GM12878 (cell line): Measurements from ENCODE around the gene GTF2H1. TPM values are rescaled to one million over a fixed set of nuclear protein-coding genes. Genes with fewer than 3 reads are reported as not detected.
A peak's percentile ranks its signal among the peaks of the same experiment; 100 is the strongest.

Experiments
- ATF2 ChIP-seq: IDR thresholded peaks from 2 replicates; pipeline ENCODE4 v1.6.1; 2012; ENCODE audit warnings: low read length, inconsistent platforms
- BHLHE40 ChIP-seq, 2 experiments: fragments of 450-650 bp in 1 of 2; IDR thresholded peaks; 2 replicates each; pipeline ENCODE4 v1.6.1; 2011 to 2017; ENCODE audit warnings: low read depth in 2 of 2, borderline replicate concordance in 1 of 2, improper control_type of control experiment in 1 of 2, low read length in 1 of 2, mild to moderate bottlenecking in 1 of 2
- BMI1 ChIP-seq: fragments of 450-650 bp; IDR thresholded peaks from 2 replicates; pipeline ENCODE4 v1.6.1; 2016; ENCODE audit warnings: mild to moderate bottlenecking, moderate library complexity, borderline replicate concordance
- CREB1 ChIP-seq: IDR thresholded peaks from 2 replicates; pipeline ENCODE4 v1.6.1; 2012; ENCODE audit warnings: low read depth, mild to moderate bottlenecking, inconsistent platforms
- EP300 ChIP-seq, 2 experiments: fragments of 150-350 bp in 1 of 2; IDR thresholded peaks; 2 replicates each; pipeline ENCODE4 v1.6.1; 2011 to 2012; ENCODE audit warnings: low read depth in 2 of 2, low read length in 2 of 2, borderline replicate concordance in 1 of 2, improper control_type of control experiment in 1 of 2, inconsistent platforms in 1 of 2; ENCODE audit not compliant: control insufficient read depth in 1 of 2
- HDAC2 ChIP-seq: fragments of 200-600 bp; sonication (generic); IDR thresholded peaks from 2 replicates; pipeline ENCODE4 v1.6.1; 2017
- KLF5 ChIP-seq: fragments of 450-650 bp; IDR thresholded peaks from 2 replicates; pipeline ENCODE4 v1.6.1; 2014; ENCODE audit warnings: mild to moderate bottlenecking; ENCODE audit not compliant: partially characterized antibody
- MYC ChIP-seq: IDR thresholded peaks from 2 replicates; pipeline ENCODE4 v1.6.1; 2011; ENCODE audit warnings: mild to moderate bottlenecking, low read length, moderate library complexity, inconsistent platforms; ENCODE audit not compliant: insufficient read depth, insufficient replicate concordance, insufficient read length, severe bottlenecking
- NR2F1 ChIP-seq: fragments of 450-650 bp; conservative IDR thresholded peaks from 2 replicates; pipeline ENCODE4 v1.6.1; 2017; ENCODE audit warnings: mild to moderate bottlenecking
- NRF1 ChIP-seq: conservative IDR thresholded peaks from 2 replicates; pipeline ENCODE4 v1.6.1; 2011; ENCODE audit warnings: mild to moderate bottlenecking, low read depth, low read length, improper control_type of control experiment
- PAX5 ChIP-seq: IDR thresholded peaks from 2 replicates; pipeline ENCODE4 v1.6.1; 2011; ENCODE audit warnings: low read depth, low read length, borderline replicate concordance
- POLR2A ChIP-seq: IDR thresholded peaks from 2 replicates; pipeline ENCODE4 v1.6.1; 2011; ENCODE audit warnings: low read depth, mild to moderate bottlenecking, low read length
- POLR2AphosphoS2 ChIP-seq: IDR thresholded peaks from 2 replicates; pipeline ENCODE4 v1.6.1; 2011; ENCODE audit warnings: low read depth, mild to moderate bottlenecking, low read length, improper control_type of control experiment, moderate library complexity
- RB1 ChIP-seq: fragments of 450-650 bp; formaldehyde crosslinking; IDR thresholded peaks from 2 replicates; pipeline ENCODE4 v1.6.1; 2017; ENCODE audit warnings: mild to moderate bottlenecking, borderline replicate concordance
- SREBF1 ChIP-seq: IDR thresholded peaks from 2 replicates; pipeline ENCODE4 v1.6.1; 2012; ENCODE audit warnings: mild to moderate bottlenecking, low read length
- TARDBP ChIP-seq: IDR thresholded peaks from 2 replicates; pipeline ENCODE4 v1.6.1; 2016; ENCODE audit warnings: borderline replicate concordance
- TCF12 ChIP-seq: IDR thresholded peaks from 2 replicates; pipeline ENCODE4 v1.6.1; 2011; ENCODE audit warnings: low read depth, mild to moderate bottlenecking, low read length
- ZSCAN29 ChIP-seq: fragments of 450-650 bp; IDR thresholded peaks from 2 replicates; pipeline ENCODE4 v1.6.1; 2017; ENCODE audit warnings: mild to moderate bottlenecking, moderate library complexity
- polyA plus RNA-seq, 11 experiments: library from polyadenylated mRNA; depleted of rRNA in 4 of 11; unstranded in 6 of 11; stranded (reverse) in 5 of 11; fragments of >200 nt; fragmentation: Nextera tagmentation in 4 of 11; fragmentation: Illumina TruSeq in 1 of 11; extraction: Ambion mirVana in 4 of 11; extraction: Trizol in 1 of 11; gene quantifications; 1 replicate in 1 of 11; 2 replicates in 10 of 11; pipeline versions ENCODE4 v1.2.1 to v1.2.3, GENCODE V29; 2011 to 2016; ENCODE audit warnings: inconsistent platforms in 2 of 11, missing spikeins in 2 of 11, low read depth in 1 of 11
- total RNA-seq, 4 experiments: library from RNA; depleted of rRNA in 3 of 4; stranded (reverse); fragments of >200 nt in 3 of 4; fragmentation: Illumina TruSeq in 1 of 4; extraction: Trizol in 1 of 4; gene quantifications; 2 replicates each; pipeline versions ENCODE4 v1.2.1 to v1.2.3, GENCODE V29; 2013 to 2021
- TF ChIP-seq, protein P1 (sequence below): fragments of 450-650 bp; IDR thresholded peaks from 2 replicates; pipeline ENCODE4 v1.6.1; 2017; ENCODE audit warnings: mild to moderate bottlenecking, moderate library complexity
- TF ChIP-seq, protein P2 (sequence below): fragments of 450-650 bp; conservative IDR thresholded peaks from 2 replicates; pipeline ENCODE4 v1.6.1; 2017; ENCODE audit warnings: mild to moderate bottlenecking, moderate library complexity
- TF ChIP-seq, protein P3 (sequence below): fragments of 450-650 bp; IDR thresholded peaks from 2 replicates; pipeline ENCODE4 v1.6.1; 2017; ENCODE audit warnings: mild to moderate bottlenecking

GTF2H1 gene
- total and polyA plus RNA-seq, 10 of the 15 experiments (the other 5 are each of a cell fraction or from before 2014, with no cell fraction given), result 36.7 to 68.8 (median 46.6) TPM

DNA sequence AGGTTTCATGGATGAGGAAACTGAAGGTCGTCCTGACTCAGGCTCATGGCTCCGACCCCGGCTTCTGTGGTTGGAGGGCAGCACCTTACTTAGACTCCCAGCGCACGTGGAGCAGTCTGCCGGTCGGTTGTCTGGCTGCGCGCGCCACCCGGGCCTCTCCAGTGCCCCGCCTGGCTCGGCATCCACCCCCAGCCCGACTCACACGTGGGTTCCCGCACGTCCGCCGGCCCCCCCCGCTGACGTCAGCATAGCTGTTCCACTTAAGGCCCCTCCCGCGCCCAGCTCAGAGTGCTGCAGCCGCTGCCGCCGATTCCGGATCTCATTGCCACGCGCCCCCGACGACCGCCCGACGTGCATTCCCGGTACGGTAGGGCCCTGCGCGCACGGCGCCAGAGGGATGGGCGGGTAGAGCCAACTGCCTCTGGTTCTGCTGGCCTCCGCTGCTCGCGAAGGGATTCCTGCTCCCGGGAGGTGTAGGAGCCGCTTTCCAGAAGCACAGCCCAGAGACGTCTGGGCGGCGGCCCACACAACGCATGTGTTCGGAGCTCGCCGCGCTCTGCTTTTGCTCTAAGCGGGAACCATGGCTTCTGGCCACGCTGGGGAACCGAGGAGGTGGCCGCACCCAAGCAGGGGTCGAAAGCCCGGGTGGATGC is 72.0 kb downstream of the GTF2H1 start, which contains the start of gene LDHA (continued):
- TF ChIP-seq, protein P1, sequence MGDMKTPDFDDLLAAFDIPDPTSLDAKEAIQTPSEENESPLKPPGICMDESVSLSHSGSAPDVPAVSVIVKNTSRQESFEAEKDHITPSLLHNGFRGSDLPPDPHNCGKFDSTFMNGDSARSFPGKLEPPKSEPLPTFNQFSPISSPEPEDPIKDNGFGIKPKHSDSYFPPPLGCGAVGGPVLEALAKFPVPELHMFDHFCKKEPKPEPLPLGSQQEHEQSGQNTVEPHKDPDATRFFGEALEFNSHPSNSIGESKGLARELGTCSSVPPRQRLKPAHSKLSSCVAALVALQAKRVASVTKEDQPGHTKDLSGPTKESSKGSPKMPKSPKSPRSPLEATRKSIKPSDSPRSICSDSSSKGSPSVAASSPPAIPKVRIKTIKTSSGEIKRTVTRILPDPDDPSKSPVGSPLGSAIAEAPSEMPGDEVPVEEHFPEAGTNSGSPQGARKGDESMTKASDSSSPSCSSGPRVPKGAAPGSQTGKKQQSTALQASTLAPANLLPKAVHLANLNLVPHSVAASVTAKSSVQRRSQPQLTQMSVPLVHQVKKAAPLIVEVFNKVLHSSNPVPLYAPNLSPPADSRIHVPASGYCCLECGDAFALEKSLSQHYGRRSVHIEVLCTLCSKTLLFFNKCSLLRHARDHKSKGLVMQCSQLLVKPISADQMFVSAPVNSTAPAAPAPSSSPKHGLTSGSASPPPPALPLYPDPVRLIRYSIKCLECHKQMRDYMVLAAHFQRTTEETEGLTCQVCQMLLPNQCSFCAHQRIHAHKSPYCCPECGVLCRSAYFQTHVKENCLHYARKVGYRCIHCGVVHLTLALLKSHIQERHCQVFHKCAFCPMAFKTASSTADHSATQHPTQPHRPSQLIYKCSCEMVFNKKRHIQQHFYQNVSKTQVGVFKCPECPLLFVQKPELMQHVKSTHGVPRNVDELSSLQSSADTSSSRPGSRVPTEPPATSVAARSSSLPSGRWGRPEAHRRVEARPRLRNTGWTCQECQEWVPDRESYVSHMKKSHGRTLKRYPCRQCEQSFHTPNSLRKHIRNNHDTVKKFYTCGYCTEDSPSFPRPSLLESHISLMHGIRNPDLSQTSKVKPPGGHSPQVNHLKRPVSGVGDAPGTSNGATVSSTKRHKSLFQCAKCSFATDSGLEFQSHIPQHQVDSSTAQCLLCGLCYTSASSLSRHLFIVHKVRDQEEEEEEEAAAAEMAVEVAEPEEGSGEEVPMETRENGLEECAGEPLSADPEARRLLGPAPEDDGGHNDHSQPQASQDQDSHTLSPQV, result no peak; the same call in 1 of the 2 replicates
- TF ChIP-seq BMI1, result no peak
- peak; percentile 87 to 95 for TF ChIP-seq BHLHE40 (IDR thresholded peaks at IDR 0.05; ENCODE audit: borderline replicate concordance in 1 of 2, low read depth in 2 of 2, low read length in 1 of 2)
- TF ChIP-seq POLR2A, result peak; percentile 100
- TF ChIP-seq CREB1, result peak; percentile 98
- peak; percentile 78 for TF ChIP-seq TARDBP
- 0 out of 2 replicates have a peak, but pooled peaks have one; percentile 30 for TF ChIP-seq NRF1
- TF ChIP-seq ZSCAN29, result peak; percentile 57; the same call in 1 of the 2 replicates
- no peak; the same call in 1 of the 2 replicates for TF ChIP-seq ATF2
- TF ChIP-seq SREBF1, result no peak
- peak; percentile 99 for TF ChIP-seq POLR2AphosphoS2
- TF ChIP-seq RB1, result no peak
- peak; percentile 87 for TF ChIP-seq MYC
- TF ChIP-seq, protein P2, sequence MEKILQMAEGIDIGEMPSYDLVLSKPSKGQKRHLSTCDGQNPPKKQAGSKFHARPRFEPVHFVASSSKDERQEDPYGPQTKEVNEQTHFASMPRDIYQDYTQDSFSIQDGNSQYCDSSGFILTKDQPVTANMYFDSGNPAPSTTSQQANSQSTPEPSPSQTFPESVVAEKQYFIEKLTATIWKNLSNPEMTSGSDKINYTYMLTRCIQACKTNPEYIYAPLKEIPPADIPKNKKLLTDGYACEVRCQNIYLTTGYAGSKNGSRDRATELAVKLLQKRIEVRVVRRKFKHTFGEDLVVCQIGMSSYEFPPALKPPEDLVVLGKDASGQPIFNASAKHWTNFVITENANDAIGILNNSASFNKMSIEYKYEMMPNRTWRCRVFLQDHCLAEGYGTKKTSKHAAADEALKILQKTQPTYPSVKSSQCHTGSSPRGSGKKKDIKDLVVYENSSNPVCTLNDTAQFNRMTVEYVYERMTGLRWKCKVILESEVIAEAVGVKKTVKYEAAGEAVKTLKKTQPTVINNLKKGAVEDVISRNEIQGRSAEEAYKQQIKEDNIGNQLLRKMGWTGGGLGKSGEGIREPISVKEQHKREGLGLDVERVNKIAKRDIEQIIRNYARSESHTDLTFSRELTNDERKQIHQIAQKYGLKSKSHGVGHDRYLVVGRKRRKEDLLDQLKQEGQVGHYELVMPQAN, result peak; percentile 96
- TF ChIP-seq NR2F1, result 0 out of 2 replicates have a peak, but pooled peaks have one; percentile 46
- peak; percentile 72; the same call in 1 of the 2 replicates for TF ChIP-seq TCF12
- peak; percentile 59; the same call in 1 of the 2 replicates for TF ChIP-seq PAX5
- peak; percentile 68 for TF ChIP-seq KLF5
- TF ChIP-seq EP300 (IDR thresholded peaks at IDR 0.05; ENCODE audit: borderline replicate concordance in 1 of 2, control insufficient read depth in 1 of 2, low read depth in 2 of 2, low read length in 2 of 2), result 0 out of 4 replicates have a peak, but pooled peaks of 1 of the 2 experiments have one; percentile 9
- TF ChIP-seq HDAC2, result no peak
- TF ChIP-seq, protein P3, sequence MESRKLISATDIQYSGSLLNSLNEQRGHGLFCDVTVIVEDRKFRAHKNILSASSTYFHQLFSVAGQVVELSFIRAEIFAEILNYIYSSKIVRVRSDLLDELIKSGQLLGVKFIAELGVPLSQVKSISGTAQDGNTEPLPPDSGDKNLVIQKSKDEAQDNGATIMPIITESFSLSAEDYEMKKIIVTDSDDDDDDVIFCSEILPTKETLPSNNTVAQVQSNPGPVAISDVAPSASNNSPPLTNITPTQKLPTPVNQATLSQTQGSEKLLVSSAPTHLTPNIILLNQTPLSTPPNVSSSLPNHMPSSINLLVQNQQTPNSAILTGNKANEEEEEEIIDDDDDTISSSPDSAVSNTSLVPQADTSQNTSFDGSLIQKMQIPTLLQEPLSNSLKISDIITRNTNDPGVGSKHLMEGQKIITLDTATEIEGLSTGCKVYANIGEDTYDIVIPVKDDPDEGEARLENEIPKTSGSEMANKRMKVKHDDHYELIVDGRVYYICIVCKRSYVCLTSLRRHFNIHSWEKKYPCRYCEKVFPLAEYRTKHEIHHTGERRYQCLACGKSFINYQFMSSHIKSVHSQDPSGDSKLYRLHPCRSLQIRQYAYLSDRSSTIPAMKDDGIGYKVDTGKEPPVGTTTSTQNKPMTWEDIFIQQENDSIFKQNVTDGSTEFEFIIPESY, result no peak
